Calu3 (cell line): ENCODE results near the gene B4GALT5. TPM values are rescaled to one million over a fixed set of nuclear protein-coding genes. Genes with fewer than 3 reads are reported as not detected.
A peak's percentile ranks its signal among the peaks of the same experiment; 100 is the strongest.

Source experiments
- BruUV-seq: library from RNA; stranded (reverse); fragments of 400-500 nt; replicated peaks from 2 replicates; lab custom pipeline; 2021; lab: Mats Ljungman, UMichigan
- CTCF ChIA-PET: fragments of 300-600 bp; sonication (Branson Sonifier 250); formaldehyde crosslinking; loops from one replicate; lab custom pipeline; 2022; ENCODE audit warnings: antibody characterized with exemption; lab: Charles Lee
- DNase-seq: peaks from one replicate; pipeline ENCODE4 v3.0.0; 2022
- H3K27ac Mint-ChIP-seq: one replicate; pipeline ENCODE4 v1.8.0; 2022; ENCODE audit warnings: mixed read lengths; ENCODE audit not compliant: unreplicated experiment
- H3K27me3 Mint-ChIP-seq: one replicate; pipeline ENCODE4 v1.8.0; 2022; ENCODE audit warnings: mixed read lengths; ENCODE audit not compliant: unreplicated experiment
- H3K36me3 Mint-ChIP-seq: one replicate; pipeline ENCODE4 v1.8.0; 2022; ENCODE audit warnings: mild to moderate bottlenecking, moderate library complexity, mixed read lengths; ENCODE audit not compliant: insufficient read depth, unreplicated experiment
- H3K4me1 Mint-ChIP-seq: one replicate; pipeline ENCODE4 v1.8.0; 2022; ENCODE audit warnings: mild to moderate bottlenecking, low read depth, mixed read lengths; ENCODE audit not compliant: unreplicated experiment
- H3K4me3 Mint-ChIP-seq: one replicate; pipeline ENCODE4 v1.8.0; 2022; ENCODE audit warnings: mild to moderate bottlenecking, low read depth, moderate library complexity, mixed read lengths; ENCODE audit not compliant: unreplicated experiment
- H3K9me3 Mint-ChIP-seq: one replicate; pipeline ENCODE4 v1.8.0; 2022; ENCODE audit warnings: low read depth, mixed read lengths; ENCODE audit not compliant: unreplicated experiment
- CTCF ChIP-seq: fragments of 200-600 bp; IDR thresholded peaks from one replicate; pipeline ENCODE4 v1.8.0; 2022; ENCODE audit warnings: antibody characterized with exemption; ENCODE audit not compliant: unreplicated experiment
- intact Hi-C: fragments of 100-400 bp; cut with micrococcal nuclease; formaldehyde crosslinking; loops from one replicate; pipeline ENCODE4 v1.10.0; 2022; ENCODE audit not compliant: unreplicated experiment
- total RNA-seq: library from RNA; stranded (reverse); gene quantifications from 2 replicates; pipeline ENCODE4 v1.2.3, GENCODE V29; 2022

Gene B4GALT5
- total RNA-seq, 1 experiment from 2014 or later = 117 TPM

GRCh38 chr20:49593466-49594142, 120.1 kb downstream of the B4GALT5 start:
- CTCF ChIA-PET = interaction anchor here (0.9 to 2.6 kb wide), 5 partner anchors 9 to 22 kb away, joined by 3 to 13 read pairs (median 4); no protein-coding TSS in a partner anchor
- Mint-ChIP-seq H3K9me3 (no peaks in the 10 kb centered on the region), H3K4me1 (peaks cover 65% of the 10 kb centered on the region), H3K27ac (no peak overlapping the region), H3K36me3 (no peaks in the 10 kb centered on the region), H3K27me3 (no peaks in the 10 kb centered on the region), H3K4me3 (no peak overlapping the region)
- BruUV-seq = no TSS peak
- DNase-seq = no peak
- intact Hi-C loops = no loop called here
- TF ChIP-seq CTCF = no peak

GRCh38 chr20:49592120-49592519, 121.6 kb downstream of the B4GALT5 start:
- no peak for TF ChIP-seq CTCF
- H3K4me1 Mint-ChIP-seq = peaks cover 65% of the 10 kb centered on the region
- intact Hi-C loops = no loop called here
- peak overlapping the region; percentile 1 for H3K27ac Mint-ChIP-seq
- H3K9me3 Mint-ChIP-seq = no peaks in the 10 kb centered on the region
- no peak for DNase-seq
- H3K27me3 Mint-ChIP-seq = no peaks in the 10 kb centered on the region
- no peaks in the 10 kb centered on the region for H3K36me3 Mint-ChIP-seq
- no TSS peak for BruUV-seq
- CTCF ChIA-PET = interaction anchor here (1.1 kb wide), 1 partner anchor 50 kb away, joined by 3 read pairs; no protein-coding TSS in a partner anchor
- no peak overlapping the region for H3K4me3 Mint-ChIP-seq

- no peak for TF ChIP-seq CTCF
- no TSS peak for BruUV-seq
- intact Hi-C loops = no loop called here
- Mint-ChIP-seq H3K4me1 (peaks cover 63% of the 10 kb centered on the region), H3K27ac (no peak overlapping the region), H3K36me3 (no peaks in the 10 kb centered on the region), H3K27me3 (no peaks in the 10 kb centered on the region), H3K9me3 (no peaks in the 10 kb centered on the region), H3K4me3 (no peak overlapping the region)
- CTCF ChIA-PET = interaction anchor here (0.6 to 1.1 kb wide), 3 partner anchors 11 to 50 kb away, joined by 3 read pairs; no protein-coding TSS in a partner anchor
- DNase-seq = no peak
These were observed 122.3 kb downstream of the B4GALT5 start for GRCh38 chr20:49591217-49591865.

GRCh38 chr20:49590163-49591017, 123.3 kb downstream of the B4GALT5 start:
- TF ChIP-seq CTCF = no peak
- DNase-seq = no peak
- CTCF ChIA-PET = interaction anchor here (0.6 kb wide), 1 partner anchor 558 kb away, joined by 3 read pairs; no protein-coding TSS in a partner anchor
- Mint-ChIP-seq H3K36me3 (no peaks in the 10 kb centered on the region), H3K27me3 (no peaks in the 10 kb centered on the region), H3K4me3 (no peak overlapping the region), H3K9me3 (no peaks in the 10 kb centered on the region), H3K27ac (no peak overlapping the region), H3K4me1 (peaks cover 60% of the 10 kb centered on the region)
- intact Hi-C loops = no loop called here
- no TSS peak for BruUV-seq
